SK-N-SH (cell line): Measurements from ENCODE around the gene LCA5L.

Experiments
- CHD2 ChIP-seq: fragments of 150-350 bp; IDR thresholded peaks from 2 replicates; pipeline ENCODE4 v1.6.1; 2018; ENCODE audit warnings: low read length; ENCODE audit not compliant: partially characterized antibody
- EP300 ChIP-seq, 2 experiments: IDR thresholded peaks; 2 replicates each; pipeline versions ENCODE4 v1.4.0 to v1.6.1; 2012; ENCODE audit warnings: borderline replicate concordance in 1 of 2, low read depth in 1 of 2, low read length in 1 of 2
- EZH2phosphoT487 ChIP-seq: fragments of 200-600 bp; sonication (generic); IDR thresholded peaks from 2 replicates; pipeline ENCODE4 v1.6.1; 2017; ENCODE audit warnings: low read depth, mixed run types, mild to moderate bottlenecking, antibody characterized with exemption, moderate library complexity, borderline replicate concordance
- MEF2A ChIP-seq: IDR thresholded peaks from 2 replicates; pipeline ENCODE4 v1.4.0; 2012; ENCODE audit warnings: low read depth, borderline replicate concordance
- POLR2AphosphoS5 ChIP-seq: IDR thresholded peaks from 2 replicates; pipeline ENCODE4 v1.6.1; 2012; ENCODE audit warnings: low read depth, low read length
- RAD21 ChIP-seq: IDR thresholded peaks from 2 replicates; pipeline ENCODE4 v1.6.1; 2012; ENCODE audit warnings: mild to moderate bottlenecking, low read length
- RCOR1 ChIP-seq: fragments of 150-350 bp; IDR thresholded peaks from 2 replicates; pipeline ENCODE4 v1.6.1; 2017; ENCODE audit warnings: antibody characterized with exemption, low read length
- SMC3 ChIP-seq: IDR thresholded peaks from 2 replicates; pipeline ENCODE4 v1.6.1; 2012; ENCODE audit warnings: low read depth, low read length, improper control_type of control experiment
- TEAD4 ChIP-seq: IDR thresholded peaks from 2 replicates; pipeline ENCODE4 v1.4.0; 2012; ENCODE audit warnings: mild to moderate bottlenecking, borderline replicate concordance; ENCODE audit not compliant: insufficient read depth
- ZBTB33 ChIP-seq: IDR thresholded peaks from 2 replicates; pipeline ENCODE4 v1.4.0; 2012; ENCODE audit warnings: low read depth, borderline replicate concordance
- TF ChIP-seq, protein P1 (sequence below): IDR thresholded peaks from 2 replicates; pipeline ENCODE4 v1.6.1; 2012; ENCODE audit warnings: mild to moderate bottlenecking, low read depth, low read length, moderate library complexity
- TF ChIP-seq, protein P2 (sequence below): fragments of 200-600 bp; sonication (generic); IDR thresholded peaks from 2 replicates; pipeline ENCODE4 v1.6.1; 2017; ENCODE audit warnings: antibody characterized with exemption, mild to moderate bottlenecking, moderate library complexity
- TF ChIP-seq, protein P3 (sequence below): IDR thresholded peaks from 2 replicates; pipeline ENCODE4 v1.4.0; 2012; ENCODE audit warnings: low read depth

DNA sequence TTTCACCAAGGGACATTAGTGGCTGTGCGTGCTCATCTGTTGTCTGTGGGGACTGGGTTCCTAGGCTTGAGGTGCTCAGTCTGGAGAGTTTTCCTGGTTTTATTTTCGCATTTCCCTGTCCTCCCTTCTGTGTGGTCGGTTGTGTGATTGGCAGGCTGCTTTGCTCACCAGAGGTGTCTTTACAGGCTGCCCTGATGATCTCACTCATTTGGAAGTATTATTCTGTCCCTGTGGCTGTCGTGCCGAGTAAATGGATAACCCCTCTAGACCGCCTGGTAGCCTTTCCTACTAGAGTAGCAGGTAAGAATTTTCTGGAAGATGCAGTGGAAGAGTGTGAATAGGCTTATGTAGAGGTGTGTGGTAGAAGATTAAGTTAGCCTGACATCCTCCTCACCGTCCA is 52.6 kb downstream of the LCA5L start:
- TF ChIP-seq, protein P1, sequence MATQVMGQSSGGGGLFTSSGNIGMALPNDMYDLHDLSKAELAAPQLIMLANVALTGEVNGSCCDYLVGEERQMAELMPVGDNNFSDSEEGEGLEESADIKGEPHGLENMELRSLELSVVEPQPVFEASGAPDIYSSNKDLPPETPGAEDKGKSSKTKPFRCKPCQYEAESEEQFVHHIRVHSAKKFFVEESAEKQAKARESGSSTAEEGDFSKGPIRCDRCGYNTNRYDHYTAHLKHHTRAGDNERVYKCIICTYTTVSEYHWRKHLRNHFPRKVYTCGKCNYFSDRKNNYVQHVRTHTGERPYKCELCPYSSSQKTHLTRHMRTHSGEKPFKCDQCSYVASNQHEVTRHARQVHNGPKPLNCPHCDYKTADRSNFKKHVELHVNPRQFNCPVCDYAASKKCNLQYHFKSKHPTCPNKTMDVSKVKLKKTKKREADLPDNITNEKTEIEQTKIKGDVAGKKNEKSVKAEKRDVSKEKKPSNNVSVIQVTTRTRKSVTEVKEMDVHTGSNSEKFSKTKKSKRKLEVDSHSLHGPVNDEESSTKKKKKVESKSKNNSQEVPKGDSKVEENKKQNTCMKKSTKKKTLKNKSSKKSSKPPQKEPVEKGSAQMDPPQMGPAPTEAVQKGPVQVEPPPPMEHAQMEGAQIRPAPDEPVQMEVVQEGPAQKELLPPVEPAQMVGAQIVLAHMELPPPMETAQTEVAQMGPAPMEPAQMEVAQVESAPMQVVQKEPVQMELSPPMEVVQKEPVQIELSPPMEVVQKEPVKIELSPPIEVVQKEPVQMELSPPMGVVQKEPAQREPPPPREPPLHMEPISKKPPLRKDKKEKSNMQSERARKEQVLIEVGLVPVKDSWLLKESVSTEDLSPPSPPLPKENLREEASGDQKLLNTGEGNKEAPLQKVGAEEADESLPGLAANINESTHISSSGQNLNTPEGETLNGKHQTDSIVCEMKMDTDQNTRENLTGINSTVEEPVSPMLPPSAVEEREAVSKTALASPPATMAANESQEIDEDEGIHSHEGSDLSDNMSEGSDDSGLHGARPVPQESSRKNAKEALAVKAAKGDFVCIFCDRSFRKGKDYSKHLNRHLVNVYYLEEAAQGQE: no peak
- TF ChIP-seq, protein P2, sequence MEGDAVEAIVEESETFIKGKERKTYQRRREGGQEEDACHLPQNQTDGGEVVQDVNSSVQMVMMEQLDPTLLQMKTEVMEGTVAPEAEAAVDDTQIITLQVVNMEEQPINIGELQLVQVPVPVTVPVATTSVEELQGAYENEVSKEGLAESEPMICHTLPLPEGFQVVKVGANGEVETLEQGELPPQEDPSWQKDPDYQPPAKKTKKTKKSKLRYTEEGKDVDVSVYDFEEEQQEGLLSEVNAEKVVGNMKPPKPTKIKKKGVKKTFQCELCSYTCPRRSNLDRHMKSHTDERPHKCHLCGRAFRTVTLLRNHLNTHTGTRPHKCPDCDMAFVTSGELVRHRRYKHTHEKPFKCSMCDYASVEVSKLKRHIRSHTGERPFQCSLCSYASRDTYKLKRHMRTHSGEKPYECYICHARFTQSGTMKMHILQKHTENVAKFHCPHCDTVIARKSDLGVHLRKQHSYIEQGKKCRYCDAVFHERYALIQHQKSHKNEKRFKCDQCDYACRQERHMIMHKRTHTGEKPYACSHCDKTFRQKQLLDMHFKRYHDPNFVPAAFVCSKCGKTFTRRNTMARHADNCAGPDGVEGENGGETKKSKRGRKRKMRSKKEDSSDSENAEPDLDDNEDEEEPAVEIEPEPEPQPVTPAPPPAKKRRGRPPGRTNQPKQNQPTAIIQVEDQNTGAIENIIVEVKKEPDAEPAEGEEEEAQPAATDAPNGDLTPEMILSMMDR: no peak
- TF ChIP-seq POLR2AphosphoS5 (no peak), EP300 (IDR thresholded peaks at IDR 0.05; ENCODE audit: borderline replicate concordance in 1 of 2, low read depth in 1 of 2, low read length in 1 of 2) (no peak), RCOR1 (no peak), MEF2A (no peak), SMC3 (no peak), RAD21 (no peak), EZH2phosphoT487 (no peak), ZBTB33 (no peak), TEAD4 (no peak), CHD2 (no peak)
- TF ChIP-seq, protein P3, sequence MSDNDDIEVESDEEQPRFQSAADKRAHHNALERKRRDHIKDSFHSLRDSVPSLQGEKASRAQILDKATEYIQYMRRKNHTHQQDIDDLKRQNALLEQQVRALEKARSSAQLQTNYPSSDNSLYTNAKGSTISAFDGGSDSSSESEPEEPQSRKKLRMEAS: no peak
